Colonic mucosa (tissue), 4 donors: ENCODE measurements around the gene PDE8B. TPM values are rescaled to one million over a fixed set of nuclear protein-coding genes. Genes with fewer than 3 reads are reported as not detected.
A peak's percentile ranks its signal among the peaks of the same experiment; 100 is the strongest.

Experiments
- DNase-seq: peaks from one replicate; pipeline ENCODE4 v3.0.0-alpha.2; 2020
- H3K27ac ChIP-seq: fragments of 200-600 bp; one replicate; pipeline ENCODE4 v1.8.0; 2021
- H3K27me3 ChIP-seq: fragments of 200-600 bp; one replicate; pipeline ENCODE4 v1.8.0; 2021
- H3K36me3 ChIP-seq: fragments of 200-600 bp; one replicate; pipeline ENCODE4 v1.8.0; 2021
- H3K4me1 ChIP-seq: fragments of 200-600 bp; one replicate; pipeline ENCODE4 v1.8.0; 2021; ENCODE audit warnings: mild to moderate bottlenecking
- H3K4me3 ChIP-seq: fragments of 200-600 bp; one replicate; pipeline ENCODE4 v1.8.0; 2021
- H3K9ac ChIP-seq, 2 donors: one replicate each; pipeline ENCODE4 v1.7.0; 2013; ENCODE audit warnings: control low read depth in 2 of 2, low read depth in 2 of 2, low read length in 2 of 2
- H3K9me3 ChIP-seq: fragments of 200-600 bp; one replicate; pipeline ENCODE4 v1.8.0; 2021
- CTCF ChIP-seq: fragments of 200-600 bp; IDR thresholded peaks from one replicate; pipeline ENCODE4 v1.8.0; 2022; ENCODE audit warnings: antibody characterized with exemption, mild to moderate bottlenecking
- intact Hi-C: fragments of 100-400 bp; cut with DNase I; formaldehyde crosslinking; loops from one replicate; pipeline ENCODE4 v1.14.1; 2022
- total RNA-seq, 2 donors: library from RNA; stranded (reverse); fragmentation: NEBNext Ultra II Directional in 1 of 2; extraction: Animal tissue kit (Norgen Biotek cat#: 25700) in 1 of 2; gene quantifications; one replicate each; pipeline ENCODE4 v1.2.1, GENCODE V29; 2021
- donor health status: healthy.
- donor health status: DM: no; HTN: no; CAD: no.
- donor health status: DM: no; HTN: no; CAD: no.

Gene PDE8B
- total RNA-seq, 2 donors from 2014 or later = 0.86 to 1.8 TPM

GRCh38 chr5:77174526-77174925 lies 36.0 kb upstream of the PDE8B start:
- H3K27me3 ChIP-seq = peaks cover 4% of the 10 kb centered on the region
- no peak overlapping the region for H3K27ac ChIP-seq
- no peak for DNase-seq
- no peaks in the 10 kb centered on the region for H3K4me1 ChIP-seq
- no peak overlapping the region for H3K4me3 ChIP-seq
- H3K36me3 ChIP-seq = no peaks in the 10 kb centered on the region
- no peaks in the 10 kb centered on the region for H3K9me3 ChIP-seq
- intact Hi-C loops = no loop called here
- H3K9ac ChIP-seq = no peak overlapping the region
- no peak for TF ChIP-seq CTCF

- no peak for DNase-seq
- no peak overlapping the region for H3K4me3 ChIP-seq
- no peaks in the 10 kb centered on the region for H3K9me3 ChIP-seq
- intact Hi-C loops = no loop called here
- no peak for TF ChIP-seq CTCF
- peaks cover 8% of the 10 kb centered on the region for H3K27me3 ChIP-seq
- no peaks in the 10 kb centered on the region for H3K36me3 ChIP-seq
- H3K27ac ChIP-seq = no peak overlapping the region
- H3K9ac ChIP-seq = no peak overlapping the region
- no peaks in the 10 kb centered on the region for H3K4me1 ChIP-seq
These were observed 35.2 kb upstream of the PDE8B start for GRCh38 chr5:77175231-77175630.

GRCh38 chr5:77176429-77176828 lies 34.1 kb upstream of the PDE8B start:
- H3K27ac ChIP-seq = no peak overlapping the region
- DNase-seq = no peak
- no peak for TF ChIP-seq CTCF
- intact Hi-C loops = no loop called here
- H3K9ac ChIP-seq = no peak overlapping the region
- H3K4me1 ChIP-seq = no peaks in the 10 kb centered on the region
- peaks cover 15% of the 10 kb centered on the region for H3K27me3 ChIP-seq
- H3K4me3 ChIP-seq = no peak overlapping the region
- no peaks in the 10 kb centered on the region for H3K9me3 ChIP-seq
- no peaks in the 10 kb centered on the region for H3K36me3 ChIP-seq

- no peak for DNase-seq
- H3K9me3 ChIP-seq = no peaks in the 10 kb centered on the region
- intact Hi-C loops = no loop called here
- peaks cover 19% of the 10 kb centered on the region for H3K27me3 ChIP-seq
- H3K27ac ChIP-seq = no peak overlapping the region
- TF ChIP-seq CTCF = no peak
- no peak overlapping the region for H3K4me3 ChIP-seq
- no peaks in the 10 kb centered on the region for H3K36me3 ChIP-seq
- no peak overlapping the region for H3K9ac ChIP-seq
- H3K4me1 ChIP-seq = no peaks in the 10 kb centered on the region
These were observed 32.9 kb upstream of the PDE8B start for GRCh38 chr5:77177576-77177975.

- Histone ChIP-seq H3K36me3 (no peaks in the 10 kb centered on the region), H3K9ac (no peak overlapping the region), H3K4me1 (no peaks in the 10 kb centered on the region), H3K9me3 (no peaks in the 10 kb centered on the region), H3K27ac (no peak overlapping the region), H3K4me3 (peak overlapping the region; percentile 46), H3K27me3 (peaks cover 19% of the 10 kb centered on the region)
- no peak for TF ChIP-seq CTCF
- DNase-seq = peak; percentile 31
- intact Hi-C loops = no loop called here
These were observed 30.1 kb upstream of the PDE8B start for GRCh38 chr5:77180167-77181081.
